ENCODE results near the gene NME9.

Gene NME9

DNA sequence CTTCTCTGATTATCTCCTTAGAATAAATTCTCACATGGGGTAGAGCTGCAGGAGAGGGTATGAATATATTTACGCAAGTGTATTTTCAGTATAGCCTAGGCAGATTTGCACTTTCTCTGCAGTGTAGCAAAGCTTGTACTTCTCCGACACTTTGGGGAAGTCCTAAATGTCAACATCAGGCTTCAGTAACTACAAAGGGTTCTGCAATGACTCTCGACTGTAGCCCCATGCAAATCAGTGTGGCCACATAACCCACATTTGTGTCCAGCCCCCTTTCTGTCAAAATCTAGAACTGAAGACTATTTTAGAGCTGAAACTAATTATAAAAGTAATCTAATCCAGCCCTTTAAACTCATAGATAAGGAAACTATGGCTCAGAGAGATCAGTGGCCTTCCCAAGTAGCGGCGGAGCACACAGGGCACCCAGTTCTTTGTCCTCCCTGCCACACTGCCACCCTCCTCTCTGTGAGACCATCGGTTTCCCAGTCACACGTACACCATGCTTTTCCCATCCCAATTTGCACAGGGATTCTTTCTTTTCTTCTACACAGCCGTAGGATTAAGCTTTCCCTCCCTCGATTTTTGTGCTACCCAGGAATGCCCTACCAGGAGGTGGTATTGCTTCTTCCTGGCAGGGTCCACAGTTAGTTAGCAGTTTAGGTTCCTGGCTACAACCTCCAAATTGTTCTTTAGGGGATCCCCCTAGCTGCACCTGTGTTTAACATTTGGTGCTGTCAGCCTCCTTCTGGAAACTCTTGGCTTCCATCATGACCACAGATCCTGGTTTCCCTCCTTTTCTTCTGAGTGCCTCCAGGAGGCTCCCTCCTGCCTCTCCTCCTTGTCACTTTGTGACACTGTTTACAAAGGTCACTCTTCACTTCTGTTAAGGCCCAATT lies 41.7 kb upstream of the NME9 start:
- peaks cover 4% of the 10 kb centered on the region; the same call in 1 of the 2 replicates for H3K36me3 ChIP-seq (ENCODE audit: insufficient read depth, low read length)
- no peaks in the 10 kb centered on the region for H3K79me2 ChIP-seq (ENCODE audit: control insufficient read depth, insufficient read depth, low read length, unreplicated experiment)
- H3K27ac ChIP-seq (ENCODE audit: low read depth, low read length) = no peak overlapping the region
- H3K27me3 ChIP-seq (ENCODE audit: insufficient read depth, low read length) = no peaks in the 10 kb centered on the region
- H3K4me1 ChIP-seq (ENCODE audit: control insufficient read depth, insufficient read depth, low read length, unreplicated experiment) = peaks cover 8% of the 10 kb centered on the region
- H2AFZ ChIP-seq (ENCODE audit: low read length, unreplicated experiment) = no peak overlapping the region
- H3K4me3 ChIP-seq (ENCODE audit: low read depth, low read length) = no peak overlapping the region

DNA sequence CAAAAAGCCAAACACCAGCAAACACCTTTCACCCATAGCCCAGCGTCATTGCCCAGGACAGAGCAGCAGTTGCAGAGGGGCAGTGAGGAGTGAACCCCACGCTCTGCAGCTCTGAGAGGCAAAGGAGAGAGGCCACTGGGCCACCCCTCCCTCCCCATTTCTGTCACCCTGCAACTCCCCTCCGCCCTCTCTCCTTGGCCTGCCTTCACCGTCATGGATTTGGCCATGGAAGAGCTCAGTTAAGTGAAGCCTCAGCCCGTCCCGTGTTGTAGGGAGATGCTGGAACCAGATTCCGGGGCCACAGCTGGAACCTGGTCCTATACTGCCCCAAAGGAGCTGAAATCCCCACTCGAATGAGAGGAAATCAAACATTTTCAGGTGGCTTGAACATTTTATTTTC lies 40.7 kb upstream of the NME9 start:
- H3K4me3 ChIP-seq (ENCODE audit: low read depth, low read length) = no peak overlapping the region
- H3K79me2 ChIP-seq (ENCODE audit: control insufficient read depth, insufficient read depth, low read length, unreplicated experiment) = no peaks in the 10 kb centered on the region
- H3K27ac ChIP-seq (ENCODE audit: low read depth, low read length) = no peak overlapping the region
- H3K27me3 ChIP-seq (ENCODE audit: insufficient read depth, low read length) = no peaks in the 10 kb centered on the region
- no peak overlapping the region for H2AFZ ChIP-seq (ENCODE audit: low read length, unreplicated experiment)
- H3K36me3 ChIP-seq (ENCODE audit: insufficient read depth, low read length) = peaks cover 4% of the 10 kb centered on the region; the same call in 1 of the 2 replicates
- peaks cover 8% of the 10 kb centered on the region for H3K4me1 ChIP-seq (ENCODE audit: control insufficient read depth, insufficient read depth, low read length, unreplicated experiment)

DNA sequence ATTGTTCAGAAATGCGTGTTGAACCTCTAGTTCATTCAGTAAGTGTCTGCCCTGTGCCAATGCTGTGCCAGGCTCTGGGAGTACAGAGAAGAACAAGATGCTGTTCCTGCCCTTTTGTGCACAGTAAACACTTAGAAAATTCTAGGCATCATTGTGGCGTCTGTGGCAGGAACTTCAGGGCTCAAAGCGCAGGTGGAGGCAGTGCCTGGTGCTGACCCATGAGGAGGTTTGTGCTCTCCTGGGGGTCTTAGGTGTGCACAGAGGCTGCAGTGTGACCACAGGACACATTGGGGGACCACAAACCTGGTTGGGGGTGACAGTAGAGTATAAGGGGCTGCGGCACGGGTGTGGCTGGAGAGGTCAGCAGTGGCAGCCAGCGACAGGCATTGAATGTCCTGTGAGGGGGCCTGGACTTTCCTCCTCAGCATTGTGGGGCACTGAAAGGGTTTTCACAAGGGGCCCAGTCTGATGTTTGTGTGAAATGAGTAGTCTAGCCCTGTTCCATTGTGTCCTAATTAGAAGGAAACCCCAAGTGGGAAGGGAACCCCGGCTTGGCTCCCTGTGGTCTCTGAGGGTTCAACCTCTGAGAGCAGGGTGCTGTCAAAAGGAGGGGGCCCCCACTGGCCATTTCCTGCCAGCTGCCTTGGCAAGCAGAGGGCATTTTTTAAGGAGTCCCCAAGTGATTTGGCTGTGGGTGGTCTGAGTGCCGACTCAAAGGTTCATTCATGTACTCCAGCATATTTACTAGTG lies 39.7 kb upstream of the NME9 start:
- H2AFZ ChIP-seq (ENCODE audit: low read length, unreplicated experiment) = no peak overlapping the region
- no peaks in the 10 kb centered on the region for H3K79me2 ChIP-seq (ENCODE audit: control insufficient read depth, insufficient read depth, low read length, unreplicated experiment)

DNA sequence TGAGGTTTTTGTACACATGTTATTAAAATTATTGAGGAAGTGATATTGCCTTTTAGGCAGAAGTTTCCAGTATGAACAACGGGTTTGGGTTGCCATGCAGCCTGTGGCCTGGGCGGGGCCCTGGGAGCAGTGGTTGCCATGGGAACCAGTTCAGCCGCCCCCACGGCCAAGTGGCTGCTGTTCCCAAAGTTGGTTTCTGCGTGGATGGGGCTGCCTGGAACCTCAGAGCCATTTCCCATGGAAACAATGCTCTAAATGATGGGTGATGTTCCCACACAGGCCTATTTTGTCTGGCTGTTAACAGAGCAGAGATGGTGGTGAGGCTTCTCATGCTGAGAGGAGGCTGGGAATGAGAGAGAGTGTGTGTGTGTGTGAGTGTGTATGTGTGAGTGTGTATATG lies 38.3 kb upstream of the NME9 start:
- Histone ChIP-seq H3K4me1 (ENCODE audit: control insufficient read depth, insufficient read depth, low read length, unreplicated experiment) (peaks cover 8% of the 10 kb centered on the region), H3K36me3 (ENCODE audit: insufficient read depth, low read length) (no peaks in the 10 kb centered on the region), H3K27ac (ENCODE audit: low read depth, low read length) (no peak overlapping the region), H2AFZ (ENCODE audit: low read length, unreplicated experiment) (no peak overlapping the region), H3K4me3 (ENCODE audit: low read depth, low read length) (no peak overlapping the region), H3K79me2 (ENCODE audit: control insufficient read depth, insufficient read depth, low read length, unreplicated experiment) (no peaks in the 10 kb centered on the region), H3K27me3 (ENCODE audit: insufficient read depth, low read length) (no peaks in the 10 kb centered on the region)

More for the DNA sequence above, 39.7 kb upstream of the NME9 start:
- no peak overlapping the region for H3K27ac ChIP-seq (ENCODE audit: low read depth, low read length)
- no peaks in the 10 kb centered on the region for H3K36me3 ChIP-seq (ENCODE audit: insufficient read depth, low read length)
- no peak overlapping the region for H3K4me3 ChIP-seq (ENCODE audit: low read depth, low read length)
- H3K4me1 ChIP-seq (ENCODE audit: control insufficient read depth, insufficient read depth, low read length, unreplicated experiment) = peaks cover 8% of the 10 kb centered on the region
- no peaks in the 10 kb centered on the region for H3K27me3 ChIP-seq (ENCODE audit: insufficient read depth, low read length)

DNA sequence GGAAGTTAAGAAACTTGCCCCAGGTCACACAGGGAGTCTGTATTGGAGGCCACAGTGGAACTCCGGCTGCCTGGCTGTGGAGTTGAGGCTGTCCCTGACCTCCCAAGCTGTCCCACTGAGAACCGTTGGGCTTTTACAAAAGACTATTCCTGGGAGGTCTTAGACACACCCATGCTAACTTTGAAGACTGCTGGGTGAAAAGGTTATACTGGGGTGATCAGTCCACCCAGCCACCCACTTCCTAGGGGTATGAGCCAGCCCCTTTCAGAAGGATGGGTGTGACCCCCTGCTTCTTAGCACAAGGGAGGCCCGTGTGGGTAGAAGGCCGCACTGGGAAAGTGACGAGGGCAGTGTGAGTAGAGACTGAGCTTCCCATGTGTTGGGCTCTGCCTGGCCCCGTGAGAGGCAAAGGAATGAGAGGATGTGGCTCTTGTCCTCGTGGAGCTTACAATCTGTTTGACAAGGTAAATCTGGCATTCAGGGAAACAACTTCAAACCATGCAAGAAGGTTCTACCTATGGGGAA lies 37.7 kb upstream of the NME9 start:
- H3K27me3 ChIP-seq (ENCODE audit: insufficient read depth, low read length) = no peaks in the 10 kb centered on the region
- H3K4me1 ChIP-seq (ENCODE audit: control insufficient read depth, insufficient read depth, low read length, unreplicated experiment) = peaks cover 8% of the 10 kb centered on the region
- H2AFZ ChIP-seq (ENCODE audit: low read length, unreplicated experiment) = no peak overlapping the region
- no peaks in the 10 kb centered on the region for H3K36me3 ChIP-seq (ENCODE audit: insufficient read depth, low read length)
- H3K4me3 ChIP-seq (ENCODE audit: low read depth, low read length) = no peak overlapping the region
- no peak overlapping the region for H3K27ac ChIP-seq (ENCODE audit: low read depth, low read length)
- H3K79me2 ChIP-seq (ENCODE audit: control insufficient read depth, insufficient read depth, low read length, unreplicated experiment) = no peaks in the 10 kb centered on the region

DNA sequence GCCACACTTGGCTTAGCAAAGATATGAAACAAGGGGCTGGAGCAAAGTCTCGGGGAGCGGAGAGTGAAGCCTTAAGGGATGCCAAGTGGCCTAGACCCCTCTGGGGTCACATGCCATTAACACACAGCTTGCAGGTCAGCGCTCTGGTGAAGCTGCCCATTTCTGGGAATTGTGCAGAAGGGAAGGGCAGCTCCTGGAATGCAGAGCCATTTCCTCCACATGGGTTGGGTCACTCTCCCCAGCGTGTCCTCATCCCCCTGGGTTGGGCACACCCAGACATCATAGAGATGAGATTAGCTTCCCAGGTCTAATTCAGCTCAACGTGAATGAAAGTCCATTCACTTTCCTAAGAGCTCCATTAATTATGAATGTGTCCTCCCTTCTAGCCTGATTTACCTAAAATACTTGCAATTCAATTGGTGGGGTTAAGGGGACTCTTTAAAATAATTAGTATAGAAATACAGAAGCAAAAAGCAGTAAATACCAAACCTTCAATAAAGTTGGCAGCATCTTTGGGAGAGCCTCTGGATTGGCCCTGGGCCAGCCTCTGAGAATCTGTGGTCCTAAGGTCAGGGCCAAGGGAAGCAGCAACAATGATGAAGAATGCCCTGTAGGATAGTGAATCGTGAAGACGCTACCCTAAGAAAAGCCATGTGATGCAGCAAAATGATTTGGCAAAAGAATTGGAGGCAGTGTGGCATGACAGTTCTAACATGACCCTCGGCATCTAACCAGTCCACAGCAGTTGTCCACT lies 36.5 kb upstream of the NME9 start:
- H3K4me3 ChIP-seq (ENCODE audit: low read depth, low read length) = no peak overlapping the region
- peaks cover 8% of the 10 kb centered on the region for H3K4me1 ChIP-seq (ENCODE audit: control insufficient read depth, insufficient read depth, low read length, unreplicated experiment)

DNA sequence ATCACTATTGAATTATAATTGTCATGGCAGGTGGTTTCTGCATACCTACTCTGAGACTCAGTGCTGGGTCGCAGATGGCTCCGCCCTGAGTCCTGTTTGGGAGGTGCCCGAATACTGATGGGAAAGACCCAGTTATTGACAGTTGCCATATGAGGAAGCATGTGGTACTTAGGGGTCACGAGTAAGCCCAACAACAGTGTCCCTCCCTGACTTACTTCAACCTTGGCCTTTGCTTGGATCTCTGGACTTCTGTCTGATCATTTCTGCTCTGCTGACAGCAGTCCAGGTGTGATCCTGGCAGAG lies 35.6 kb upstream of the NME9 start:
- H3K4me3 ChIP-seq (ENCODE audit: low read depth, low read length) = no peak overlapping the region
- no peaks in the 10 kb centered on the region for H3K36me3 ChIP-seq (ENCODE audit: insufficient read depth, low read length)
- H3K27ac ChIP-seq (ENCODE audit: low read depth, low read length) = no peak overlapping the region
- H3K27me3 ChIP-seq (ENCODE audit: insufficient read depth, low read length) = no peaks in the 10 kb centered on the region
- peaks cover 8% of the 10 kb centered on the region for H3K4me1 ChIP-seq (ENCODE audit: control insufficient read depth, insufficient read depth, low read length, unreplicated experiment)
- H2AFZ ChIP-seq (ENCODE audit: low read length, unreplicated experiment) = no peak overlapping the region
- H3K79me2 ChIP-seq (ENCODE audit: control insufficient read depth, insufficient read depth, low read length, unreplicated experiment) = no peaks in the 10 kb centered on the region

More for the DNA sequence above, 36.5 kb upstream of the NME9 start:
- Histone ChIP-seq H3K27ac (ENCODE audit: low read depth, low read length) (no peak overlapping the region), H3K27me3 (ENCODE audit: insufficient read depth, low read length) (no peaks in the 10 kb centered on the region), H2AFZ (ENCODE audit: low read length, unreplicated experiment) (no peak overlapping the region), H3K36me3 (ENCODE audit: insufficient read depth, low read length) (no peaks in the 10 kb centered on the region), H3K79me2 (ENCODE audit: control insufficient read depth, insufficient read depth, low read length, unreplicated experiment) (no peaks in the 10 kb centered on the region)

DNA sequence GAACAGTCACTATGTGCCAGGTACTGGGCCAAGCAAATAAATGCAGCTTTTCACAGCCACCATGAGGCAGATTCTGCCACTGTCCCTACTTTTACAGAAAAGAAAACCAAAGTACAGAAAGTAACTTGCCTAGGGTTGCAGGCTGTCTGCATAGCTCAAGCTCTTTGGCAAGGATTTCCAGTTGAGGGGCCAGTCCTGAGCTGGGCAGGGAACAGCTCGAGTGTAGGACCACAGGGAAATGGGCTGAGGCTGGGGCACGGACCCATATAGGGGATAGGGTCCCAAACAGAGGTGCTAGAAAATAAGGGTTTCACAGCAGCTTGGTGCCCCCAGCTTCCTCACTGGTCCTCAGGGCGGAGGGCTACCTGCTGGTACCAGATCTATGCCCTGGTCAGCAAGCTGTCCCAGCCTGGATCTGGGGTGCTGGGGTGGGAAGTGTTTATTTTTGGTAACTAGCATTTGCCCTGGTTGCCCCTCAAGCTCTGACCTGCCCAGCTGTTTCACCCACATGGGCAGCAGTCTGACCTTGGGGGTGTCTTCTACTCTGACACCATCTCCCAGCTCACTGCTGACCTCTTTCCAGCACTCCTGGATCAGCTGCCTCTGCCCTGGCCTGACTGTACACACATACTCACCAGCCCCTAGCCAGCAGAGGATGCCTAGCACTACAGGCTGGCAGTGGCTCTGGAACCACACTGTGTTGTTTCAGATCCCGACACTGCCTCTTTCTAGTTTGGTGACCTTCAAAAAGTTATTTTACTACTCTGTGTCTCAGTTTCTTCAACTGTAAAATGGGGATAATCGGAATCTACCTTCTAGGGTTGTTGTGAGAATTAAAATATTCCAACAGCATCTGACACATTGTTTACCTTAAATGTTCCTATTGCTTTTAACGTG lies 35.0 kb upstream of the NME9 start:
- no peak overlapping the region for H3K27ac ChIP-seq (ENCODE audit: low read depth, low read length)
- peaks cover 5% of the 10 kb centered on the region for H3K4me1 ChIP-seq (ENCODE audit: control insufficient read depth, insufficient read depth, low read length, unreplicated experiment)
- H3K4me3 ChIP-seq (ENCODE audit: low read depth, low read length) = no peak overlapping the region
- no peaks in the 10 kb centered on the region for H3K36me3 ChIP-seq (ENCODE audit: insufficient read depth, low read length)
- no peaks in the 10 kb centered on the region for H3K27me3 ChIP-seq (ENCODE audit: insufficient read depth, low read length)
- H3K79me2 ChIP-seq (ENCODE audit: control insufficient read depth, insufficient read depth, low read length, unreplicated experiment) = no peaks in the 10 kb centered on the region
- no peak overlapping the region for H2AFZ ChIP-seq (ENCODE audit: low read length, unreplicated experiment)

DNA sequence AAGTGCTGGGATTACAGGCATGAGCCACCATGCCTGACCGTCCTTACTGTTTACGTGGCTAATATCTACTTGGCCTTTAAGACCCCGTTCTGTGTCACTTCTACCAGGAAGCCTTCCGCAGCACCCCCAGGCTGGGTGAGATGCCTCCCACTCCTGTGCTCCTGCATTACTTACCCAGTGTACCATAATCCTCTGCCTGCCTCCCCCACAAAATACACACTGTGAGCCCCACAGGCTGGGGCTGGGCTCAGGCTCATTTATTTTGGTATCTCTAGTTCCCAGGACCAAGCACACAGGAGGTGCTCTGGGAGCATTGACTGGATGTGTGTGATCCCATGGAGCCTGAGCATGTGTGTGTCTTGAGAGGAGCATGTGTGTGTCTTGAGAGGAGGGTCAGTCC lies 33.7 kb upstream of the NME9 start:
- no peaks in the 10 kb centered on the region for H3K79me2 ChIP-seq (ENCODE audit: control insufficient read depth, insufficient read depth, low read length, unreplicated experiment)

DNA sequence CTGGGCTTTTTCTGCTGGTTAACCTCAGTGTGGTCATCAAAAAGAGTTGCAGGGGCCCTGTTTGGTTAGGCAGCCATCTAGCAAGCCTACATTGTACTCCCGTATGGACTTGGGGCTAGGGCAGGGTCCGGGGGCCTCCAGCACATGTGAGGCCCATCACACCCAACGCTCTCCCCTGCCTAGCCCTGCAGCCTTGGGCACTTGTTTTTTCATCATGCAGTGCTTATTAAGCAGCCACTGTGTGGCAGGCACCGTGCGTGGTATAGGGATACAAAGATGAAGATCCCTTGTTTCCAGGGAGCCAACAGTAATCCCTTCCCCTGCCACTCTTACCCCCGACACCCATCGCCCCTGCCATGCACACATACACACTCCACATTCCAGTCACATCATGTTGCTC lies 32.9 kb upstream of the NME9 start:
- H3K4me3 ChIP-seq (ENCODE audit: low read depth, low read length) = no peak overlapping the region
- no peak overlapping the region for H3K27ac ChIP-seq (ENCODE audit: low read depth, low read length)
- no peaks in the 10 kb centered on the region for H3K36me3 ChIP-seq (ENCODE audit: insufficient read depth, low read length)
- H3K79me2 ChIP-seq (ENCODE audit: control insufficient read depth, insufficient read depth, low read length, unreplicated experiment) = no peaks in the 10 kb centered on the region
- H3K27me3 ChIP-seq (ENCODE audit: insufficient read depth, low read length) = no peaks in the 10 kb centered on the region
- H3K4me1 ChIP-seq (ENCODE audit: control insufficient read depth, insufficient read depth, low read length, unreplicated experiment) = no peaks in the 10 kb centered on the region
- H2AFZ ChIP-seq (ENCODE audit: low read length, unreplicated experiment) = no peak overlapping the region

More for the DNA sequence above, 33.7 kb upstream of the NME9 start:
- Histone ChIP-seq H3K4me3 (ENCODE audit: low read depth, low read length) (no peak overlapping the region), H3K27me3 (ENCODE audit: insufficient read depth, low read length) (no peaks in the 10 kb centered on the region), H3K27ac (ENCODE audit: low read depth, low read length) (no peak overlapping the region), H3K4me1 (ENCODE audit: control insufficient read depth, insufficient read depth, low read length, unreplicated experiment) (no peaks in the 10 kb centered on the region), H3K36me3 (ENCODE audit: insufficient read depth, low read length) (no peaks in the 10 kb centered on the region), H2AFZ (ENCODE audit: low read length, unreplicated experiment) (no peak overlapping the region)
